Liver (tissue), 3 donors: ENCODE data around the gene SOBP.

Experiments
- EGR1 ChIP-seq, 2 donors: IDR thresholded peaks; 2 replicates each; pipeline ENCODE4 v1.6.1; 2016 to 2018; ENCODE audit warnings: antibody characterized with exemption in 2 of 2, low read depth in 2 of 2
- FOXA1 ChIP-seq: IDR thresholded peaks from 2 replicates; pipeline ENCODE4 v1.6.1; 2016; ENCODE audit warnings: antibody characterized with exemption
- JUND ChIP-seq, 2 donors: IDR thresholded peaks; 2 replicates each; pipeline ENCODE4 v1.6.1; 2016; ENCODE audit warnings: antibody characterized with exemption in 2 of 2
- MAX ChIP-seq: IDR thresholded peaks from 2 replicates; pipeline ENCODE4 v1.6.1; 2016; ENCODE audit warnings: antibody characterized with exemption
- RAD21 ChIP-seq, 2 donors: IDR thresholded peaks; 2 replicates each; pipeline ENCODE4 v1.6.1; 2016; ENCODE audit warnings: antibody characterized with exemption in 2 of 2, mild to moderate bottlenecking in 2 of 2
- TF ChIP-seq, protein P1 (sequence below): fragments of 150-350 bp; IDR thresholded peaks from 2 replicates; pipeline ENCODE4 v1.5.1; 2017; ENCODE audit warnings: improper control_type of control experiment, low read depth, low read length; ENCODE audit not compliant: missing input control
- TF ChIP-seq, protein P2 (sequence below): IDR thresholded peaks from 2 replicates; pipeline ENCODE4 v1.6.1; 2016; ENCODE audit warnings: antibody characterized with exemption, mild to moderate bottlenecking
- donor health status: healthy.
- donor health status: healthy.

DNA sequence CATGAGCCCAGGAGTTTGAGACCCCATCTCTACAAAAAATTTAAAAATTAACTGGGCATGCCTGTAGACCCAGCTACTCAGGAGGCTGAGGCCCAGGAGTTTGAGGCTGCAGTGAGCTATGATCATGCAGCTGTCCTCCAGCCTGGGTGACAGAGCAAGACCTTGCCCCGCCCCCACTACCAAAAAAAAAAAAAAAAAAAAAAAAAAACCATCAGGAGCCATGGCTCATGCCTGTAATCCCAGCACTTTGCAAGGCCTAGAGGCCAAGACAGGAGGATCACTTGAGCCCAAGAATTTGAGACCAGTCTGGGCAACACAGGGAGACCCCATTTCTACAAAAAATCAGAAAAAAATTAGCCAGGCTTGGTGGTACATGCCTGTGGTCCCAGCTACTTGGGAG is 159.1 kb downstream of the SOBP start:
- no peak for TF ChIP-seq JUND (IDR thresholded peaks at IDR 0.05)
- TF ChIP-seq, protein P1, sequence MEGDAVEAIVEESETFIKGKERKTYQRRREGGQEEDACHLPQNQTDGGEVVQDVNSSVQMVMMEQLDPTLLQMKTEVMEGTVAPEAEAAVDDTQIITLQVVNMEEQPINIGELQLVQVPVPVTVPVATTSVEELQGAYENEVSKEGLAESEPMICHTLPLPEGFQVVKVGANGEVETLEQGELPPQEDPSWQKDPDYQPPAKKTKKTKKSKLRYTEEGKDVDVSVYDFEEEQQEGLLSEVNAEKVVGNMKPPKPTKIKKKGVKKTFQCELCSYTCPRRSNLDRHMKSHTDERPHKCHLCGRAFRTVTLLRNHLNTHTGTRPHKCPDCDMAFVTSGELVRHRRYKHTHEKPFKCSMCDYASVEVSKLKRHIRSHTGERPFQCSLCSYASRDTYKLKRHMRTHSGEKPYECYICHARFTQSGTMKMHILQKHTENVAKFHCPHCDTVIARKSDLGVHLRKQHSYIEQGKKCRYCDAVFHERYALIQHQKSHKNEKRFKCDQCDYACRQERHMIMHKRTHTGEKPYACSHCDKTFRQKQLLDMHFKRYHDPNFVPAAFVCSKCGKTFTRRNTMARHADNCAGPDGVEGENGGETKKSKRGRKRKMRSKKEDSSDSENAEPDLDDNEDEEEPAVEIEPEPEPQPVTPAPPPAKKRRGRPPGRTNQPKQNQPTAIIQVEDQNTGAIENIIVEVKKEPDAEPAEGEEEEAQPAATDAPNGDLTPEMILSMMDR: no peak
- TF ChIP-seq RAD21 (IDR thresholded peaks at IDR 0.05): no peak
- TF ChIP-seq, protein P2, sequence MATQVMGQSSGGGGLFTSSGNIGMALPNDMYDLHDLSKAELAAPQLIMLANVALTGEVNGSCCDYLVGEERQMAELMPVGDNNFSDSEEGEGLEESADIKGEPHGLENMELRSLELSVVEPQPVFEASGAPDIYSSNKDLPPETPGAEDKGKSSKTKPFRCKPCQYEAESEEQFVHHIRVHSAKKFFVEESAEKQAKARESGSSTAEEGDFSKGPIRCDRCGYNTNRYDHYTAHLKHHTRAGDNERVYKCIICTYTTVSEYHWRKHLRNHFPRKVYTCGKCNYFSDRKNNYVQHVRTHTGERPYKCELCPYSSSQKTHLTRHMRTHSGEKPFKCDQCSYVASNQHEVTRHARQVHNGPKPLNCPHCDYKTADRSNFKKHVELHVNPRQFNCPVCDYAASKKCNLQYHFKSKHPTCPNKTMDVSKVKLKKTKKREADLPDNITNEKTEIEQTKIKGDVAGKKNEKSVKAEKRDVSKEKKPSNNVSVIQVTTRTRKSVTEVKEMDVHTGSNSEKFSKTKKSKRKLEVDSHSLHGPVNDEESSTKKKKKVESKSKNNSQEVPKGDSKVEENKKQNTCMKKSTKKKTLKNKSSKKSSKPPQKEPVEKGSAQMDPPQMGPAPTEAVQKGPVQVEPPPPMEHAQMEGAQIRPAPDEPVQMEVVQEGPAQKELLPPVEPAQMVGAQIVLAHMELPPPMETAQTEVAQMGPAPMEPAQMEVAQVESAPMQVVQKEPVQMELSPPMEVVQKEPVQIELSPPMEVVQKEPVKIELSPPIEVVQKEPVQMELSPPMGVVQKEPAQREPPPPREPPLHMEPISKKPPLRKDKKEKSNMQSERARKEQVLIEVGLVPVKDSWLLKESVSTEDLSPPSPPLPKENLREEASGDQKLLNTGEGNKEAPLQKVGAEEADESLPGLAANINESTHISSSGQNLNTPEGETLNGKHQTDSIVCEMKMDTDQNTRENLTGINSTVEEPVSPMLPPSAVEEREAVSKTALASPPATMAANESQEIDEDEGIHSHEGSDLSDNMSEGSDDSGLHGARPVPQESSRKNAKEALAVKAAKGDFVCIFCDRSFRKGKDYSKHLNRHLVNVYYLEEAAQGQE: no peak
- no peak for TF ChIP-seq EGR1 (IDR thresholded peaks at IDR 0.05; ENCODE audit: low read depth in 2 of 2)
- no peak for TF ChIP-seq FOXA1
- no peak for TF ChIP-seq MAX
